Hepatocyte (in vitro differentiated cells): Measurements from ENCODE around the gene NAA20.

Source experiments
- CTCF ChIP-seq: fragments of 200-600 bp; sonication (generic); IDR thresholded peaks from 2 replicates; pipeline ENCODE4 v1.5.1; 2016; ENCODE audit warnings: antibody characterized with exemption, mild to moderate bottlenecking; ENCODE audit not compliant: poor library complexity
- EZH2 ChIP-seq: fragments of 200-600 bp; sonication (generic); IDR thresholded peaks from 2 replicates; pipeline ENCODE4 v1.6.1; 2016; ENCODE audit warnings: antibody characterized with exemption, mild to moderate bottlenecking, borderline replicate concordance
- EZH2phosphoT487 ChIP-seq: fragments of 200-600 bp; sonication (generic); IDR thresholded peaks from one replicate; pipeline ENCODE4 v1.6.1; 2018; ENCODE audit warnings: antibody characterized with exemption, mild to moderate bottlenecking, low read depth, moderate library complexity; ENCODE audit not compliant: unreplicated experiment, severe bottlenecking

DNA sequence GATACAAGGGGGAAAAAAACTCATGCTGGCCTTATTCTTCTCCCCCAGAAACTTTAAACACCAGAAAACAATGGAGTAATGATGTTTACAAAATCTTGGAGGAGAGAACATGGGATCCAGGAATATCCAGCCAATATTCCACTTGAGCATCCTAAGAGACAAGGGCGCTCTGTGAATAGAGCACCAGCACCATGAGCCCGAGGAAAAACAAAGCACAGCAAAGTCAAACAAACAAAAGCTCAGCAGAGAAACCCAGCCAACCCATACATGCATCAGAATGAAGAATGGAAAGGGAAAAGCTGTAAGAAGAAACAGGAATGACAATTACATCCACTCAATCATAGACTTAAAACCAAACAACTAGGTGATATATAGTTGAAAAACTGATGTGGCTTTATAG is 4.6 kb upstream of the NAA20 start:
- no peak for TF ChIP-seq CTCF
- no peak for TF ChIP-seq EZH2phosphoT487
- TF ChIP-seq EZH2: no peak
